Colonic mucosa (tissue), 4 donors: ENCODE results near the gene GNB1L. TPM values are rescaled to one million over a fixed set of nuclear protein-coding genes. Genes with fewer than 3 reads are reported as not detected.

Experiments
- DNase-seq: peaks from one replicate; pipeline ENCODE4 v3.0.0-alpha.2; 2020
- H3K27ac ChIP-seq: fragments of 200-600 bp; one replicate; pipeline ENCODE4 v1.8.0; 2021
- H3K27me3 ChIP-seq: fragments of 200-600 bp; one replicate; pipeline ENCODE4 v1.8.0; 2021
- H3K36me3 ChIP-seq: fragments of 200-600 bp; one replicate; pipeline ENCODE4 v1.8.0; 2021
- H3K4me1 ChIP-seq: fragments of 200-600 bp; one replicate; pipeline ENCODE4 v1.8.0; 2021; ENCODE audit warnings: mild to moderate bottlenecking
- H3K4me3 ChIP-seq: fragments of 200-600 bp; one replicate; pipeline ENCODE4 v1.8.0; 2021
- H3K9ac ChIP-seq, 2 donors: one replicate each; pipeline ENCODE4 v1.7.0; 2013; ENCODE audit warnings: control low read depth in 2 of 2, low read depth in 2 of 2, low read length in 2 of 2
- H3K9me3 ChIP-seq: fragments of 200-600 bp; one replicate; pipeline ENCODE4 v1.8.0; 2021
- CTCF ChIP-seq: fragments of 200-600 bp; IDR thresholded peaks from one replicate; pipeline ENCODE4 v1.8.0; 2022; ENCODE audit warnings: antibody characterized with exemption, mild to moderate bottlenecking
- intact Hi-C: fragments of 100-400 bp; cut with DNase I; formaldehyde crosslinking; loops from one replicate; pipeline ENCODE4 v1.14.1; 2022
- total RNA-seq, 2 donors: library from RNA; stranded (reverse); fragmentation: NEBNext Ultra II Directional in 1 of 2; extraction: Animal tissue kit (Norgen Biotek cat#: 25700) in 1 of 2; gene quantifications; one replicate each; pipeline ENCODE4 v1.2.1, GENCODE V29; 2021
- donor health status: healthy.
- donor health status: DM: no; HTN: no; CAD: no.
- donor health status: DM: no; HTN: no; CAD: no.

GNB1L gene
- total RNA-seq, 2 donors from 2014 or later, result 4.4 to 10.2 TPM

- no peak for TF ChIP-seq CTCF
Measured at GRCh38 chr22:19866665-19867009, 12.0 kb upstream of the GNB1L start.

GRCh38 chr22:19865141-19865829 lies 10.6 kb upstream of the GNB1L start:
- no peaks in the 10 kb centered on the region for H3K4me1 ChIP-seq
- no peaks in the 10 kb centered on the region for H3K36me3 ChIP-seq
- no peak overlapping the region for H3K9ac ChIP-seq
- intact Hi-C loops, result loop anchor here (10.0 kb wide), 1 partner anchor 70 kb away; no protein-coding TSS in a partner anchor
- no peak overlapping the region for H3K27ac ChIP-seq
- H3K27me3 ChIP-seq, result no peaks in the 10 kb centered on the region
- no peak for TF ChIP-seq CTCF
- DNase-seq, result no peak
- H3K9me3 ChIP-seq, result no peaks in the 10 kb centered on the region
- no peak overlapping the region for H3K4me3 ChIP-seq

More at GRCh38 chr22:19866665-19867009, 12.0 kb upstream of the GNB1L start:
- H3K4me1 ChIP-seq, result no peaks in the 10 kb centered on the region
- no peaks in the 10 kb centered on the region for H3K27me3 ChIP-seq
- no peak overlapping the region for H3K27ac ChIP-seq
- no peaks in the 10 kb centered on the region for H3K9me3 ChIP-seq
- H3K4me3 ChIP-seq, result no peak overlapping the region
- H3K36me3 ChIP-seq, result no peaks in the 10 kb centered on the region
- no peak for DNase-seq
- H3K9ac ChIP-seq, result no peak overlapping the region
- intact Hi-C loops, result loop anchor here (10.0 kb wide), 1 partner anchor 68 kb away; no protein-coding TSS in a partner anchor

- no peaks in the 10 kb centered on the region for H3K9me3 ChIP-seq
- no peak for DNase-seq
- no peak for TF ChIP-seq CTCF
- H3K27ac ChIP-seq, result no peak overlapping the region
- no peaks in the 10 kb centered on the region for H3K36me3 ChIP-seq
- no peaks in the 10 kb centered on the region for H3K27me3 ChIP-seq
- no peak overlapping the region for H3K9ac ChIP-seq
- intact Hi-C loops, result loop anchor here (10.0 kb wide), 1 partner anchor 70 kb away; no protein-coding TSS in a partner anchor
- H3K4me3 ChIP-seq, result no peak overlapping the region
- no peaks in the 10 kb centered on the region for H3K4me1 ChIP-seq
Measured at GRCh38 chr22:19864538-19865106, 9.9 kb upstream of the GNB1L start.

GRCh38 chr22:19863571-19863970 lies 8.9 kb upstream of the GNB1L start:
- no peak overlapping the region for H3K4me3 ChIP-seq
- no peak overlapping the region for H3K9ac ChIP-seq
- no peak for DNase-seq
- intact Hi-C loops, result loop anchor here (10.0 kb wide), 1 partner anchor 71 kb away; no protein-coding TSS in a partner anchor
- no peaks in the 10 kb centered on the region for H3K4me1 ChIP-seq
- TF ChIP-seq CTCF, result no peak
- H3K27me3 ChIP-seq, result no peaks in the 10 kb centered on the region
- H3K9me3 ChIP-seq, result no peaks in the 10 kb centered on the region
- no peak overlapping the region for H3K27ac ChIP-seq
- no peaks in the 10 kb centered on the region for H3K36me3 ChIP-seq

GRCh38 chr22:19862619-19863246 lies 8.1 kb upstream of the GNB1L start:
- intact Hi-C loops, result loop anchor here (10.0 kb wide), 1 partner anchor 72 kb away; no protein-coding TSS in a partner anchor
- no peaks in the 10 kb centered on the region for H3K9me3 ChIP-seq
- no peak overlapping the region for H3K27ac ChIP-seq
- no peak for DNase-seq
- no peaks in the 10 kb centered on the region for H3K36me3 ChIP-seq
- no peak overlapping the region for H3K9ac ChIP-seq
- H3K27me3 ChIP-seq, result no peaks in the 10 kb centered on the region
- no peak for TF ChIP-seq CTCF
- no peaks in the 10 kb centered on the region for H3K4me1 ChIP-seq
- H3K4me3 ChIP-seq, result no peak overlapping the region
